GM10847 (cell line): ENCODE measurements around the gene DHRS11.

Experiments
- POLR2A ChIP-seq: IDR thresholded peaks from 2 replicates; pipeline ENCODE4 v1.6.1; 2011; ENCODE audit not compliant: insufficient read length; ENCODE audit errors: extremely low read depth

Gene DHRS11

DNA sequence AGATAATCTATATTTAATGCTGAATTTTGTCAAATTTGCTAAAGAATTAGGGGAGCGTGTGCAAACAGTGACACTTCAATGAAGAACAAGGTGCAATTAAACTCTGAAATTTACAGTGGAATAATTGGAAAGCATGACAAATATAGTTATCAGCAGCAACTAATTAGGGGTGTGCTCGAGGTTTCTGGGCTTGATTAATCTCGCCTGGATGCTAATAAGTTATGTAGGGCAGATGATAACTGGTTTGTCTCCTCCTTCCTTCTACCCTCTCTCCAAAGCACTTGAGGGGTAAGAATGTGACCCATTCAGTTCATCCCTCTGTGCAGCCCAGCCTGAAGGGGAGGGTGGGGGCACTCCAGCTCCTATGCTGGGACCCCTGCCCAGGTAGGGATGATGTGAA lies 31.6 kb downstream of the DHRS11 start:
- no peak for TF ChIP-seq POLR2A

- TF ChIP-seq POLR2A, result no peak
These were observed 33.5 kb downstream of the DHRS11 start for GRCh38 chr17:36625188-36625587.

GRCh38 chr17:36627101-36627500 lies 35.4 kb downstream of the DHRS11 start:
- no peak for TF ChIP-seq POLR2A

DNA sequence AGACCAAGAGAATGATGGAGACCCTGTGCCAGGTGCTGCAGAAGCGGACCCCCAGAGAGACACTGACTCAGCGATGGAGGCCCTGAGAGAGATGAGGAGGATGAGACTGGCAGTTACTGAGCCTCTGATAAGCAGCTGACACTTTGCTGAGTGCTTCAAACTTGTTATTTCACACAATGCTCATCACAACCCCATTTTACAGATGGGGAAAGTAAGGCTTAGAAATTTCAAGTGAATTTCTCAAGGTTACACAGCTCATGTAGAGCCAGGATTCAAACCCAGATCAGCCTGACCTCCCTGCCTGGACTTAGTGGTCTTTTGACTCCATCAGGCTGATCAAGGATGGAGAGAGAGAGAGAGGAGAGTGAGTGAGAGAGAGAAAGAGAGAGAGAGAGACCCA lies 36.9 kb downstream of the DHRS11 start:
- no peak for TF ChIP-seq POLR2A

- no peak for TF ChIP-seq POLR2A
These were observed 37.7 kb downstream of the DHRS11 start for GRCh38 chr17:36629252-36629847.

- no peak for TF ChIP-seq POLR2A
These were observed 38.4 kb downstream of the DHRS11 start for GRCh38 chr17:36629970-36630502.

DNA sequence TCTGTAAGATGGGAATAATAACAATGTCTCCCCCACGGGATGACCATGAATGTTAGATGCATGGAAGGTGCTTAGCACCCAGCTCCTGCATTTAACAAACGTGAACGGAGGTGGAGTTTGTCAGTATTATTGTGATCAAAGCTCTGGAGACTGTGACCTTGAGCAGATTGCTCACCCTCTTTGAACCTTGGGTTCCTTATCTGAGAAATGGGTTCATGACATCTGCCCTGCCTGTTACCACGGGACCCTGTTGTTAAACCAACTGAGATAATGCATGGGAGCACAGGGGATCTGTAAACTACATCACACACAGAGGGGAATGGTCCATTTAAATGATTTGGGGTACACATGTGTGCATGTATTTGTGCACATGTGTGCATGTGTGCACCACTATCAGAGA lies 39.3 kb downstream of the DHRS11 start:
- TF ChIP-seq POLR2A, result no peak

DNA sequence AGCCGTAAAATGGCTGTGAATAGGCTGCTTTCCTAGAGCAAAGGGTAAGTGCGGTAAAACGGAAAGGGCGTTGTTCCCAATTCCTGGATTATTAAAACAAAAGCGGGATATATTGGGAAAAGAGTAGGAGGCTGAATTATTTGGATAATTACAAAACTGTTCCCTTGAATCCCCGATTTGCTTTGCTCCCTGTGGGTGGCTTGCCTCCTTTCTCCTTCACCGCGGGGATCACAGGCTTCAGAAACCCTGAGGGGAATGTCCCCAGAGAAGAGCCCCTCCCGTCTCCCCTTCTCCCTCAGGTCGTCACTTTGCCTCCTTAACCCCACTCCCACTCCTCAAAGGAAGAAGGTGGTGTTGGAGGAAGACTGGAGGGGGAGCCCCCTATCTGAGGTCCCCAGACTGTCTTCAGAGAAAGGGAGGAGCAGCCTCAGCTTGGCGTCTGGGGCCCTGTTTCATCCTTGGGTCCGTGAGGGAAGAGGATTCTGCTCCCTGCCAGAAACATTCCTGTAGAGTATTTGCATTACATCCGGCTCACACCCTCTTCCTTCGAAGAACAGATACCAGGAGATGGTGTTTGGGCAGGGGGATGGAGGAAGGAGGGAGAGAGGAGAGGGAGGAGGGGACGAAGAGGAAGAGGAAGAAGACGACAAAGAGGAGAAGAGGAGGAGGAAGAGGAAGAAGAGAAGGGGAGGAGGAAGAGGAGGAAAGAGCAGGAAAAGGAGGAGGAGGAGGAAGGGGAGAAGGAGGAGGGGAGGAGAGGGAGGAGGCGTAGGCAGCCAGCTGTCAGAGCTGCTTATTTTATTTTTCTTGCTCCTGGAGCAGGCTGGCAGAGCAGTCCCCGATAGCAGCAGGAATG lies 41.5 kb downstream of the DHRS11 start:
- TF ChIP-seq POLR2A, result no peak

GRCh38 chr17:36640346-36640745 lies 48.7 kb downstream of the DHRS11 start:
- no peak for TF ChIP-seq POLR2A

DNA sequence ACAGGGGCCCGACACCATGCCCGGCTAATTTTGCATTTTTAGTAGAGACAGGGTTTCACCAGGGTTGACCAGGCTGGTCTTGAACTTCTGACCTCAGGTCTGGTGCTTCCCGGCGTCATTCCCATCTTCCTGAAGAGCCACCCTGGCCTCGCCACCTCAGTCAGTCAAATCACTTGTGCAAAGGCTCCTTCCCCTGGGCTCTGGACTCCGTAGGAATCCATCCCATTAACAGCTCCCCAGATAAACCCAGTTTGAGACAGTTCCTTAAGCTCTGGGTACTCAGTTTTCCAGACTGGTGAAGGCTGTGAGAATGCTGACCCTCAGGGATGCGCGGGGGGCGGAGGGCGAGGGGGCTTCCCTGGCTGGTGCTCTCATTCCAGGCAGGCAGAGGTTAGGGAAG lies 49.2 kb downstream of the DHRS11 start:
- no peak for TF ChIP-seq POLR2A

DNA sequence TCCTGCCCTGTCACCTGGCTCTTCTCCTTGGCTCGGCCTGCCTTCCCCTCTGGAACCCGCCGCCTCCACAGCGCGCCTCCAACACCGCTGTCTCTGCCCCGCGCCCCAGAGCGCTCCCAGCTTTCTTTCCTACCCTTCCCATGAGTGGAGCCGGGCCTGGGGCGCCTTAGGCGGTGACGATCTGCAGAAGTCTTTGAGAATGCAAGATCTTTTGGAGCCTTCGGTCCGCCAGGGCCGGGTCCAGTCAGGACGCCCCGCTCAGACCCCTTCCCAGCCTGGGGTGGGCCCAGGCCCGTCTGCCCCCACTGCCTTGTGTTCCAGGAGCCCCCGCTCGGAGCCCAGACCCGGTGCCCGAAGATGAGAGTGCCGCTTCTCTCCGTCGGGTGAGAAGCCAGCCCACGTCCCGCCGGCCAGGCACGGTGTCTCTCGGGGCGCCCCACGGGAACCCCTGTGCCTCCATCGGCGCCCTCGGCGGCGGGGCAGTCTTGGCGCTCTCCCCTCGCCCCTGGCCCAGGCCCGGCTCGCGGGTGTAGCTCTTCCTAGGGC lies 49.7 kb downstream of the DHRS11 start:
- TF ChIP-seq POLR2A, result no peak

DNA sequence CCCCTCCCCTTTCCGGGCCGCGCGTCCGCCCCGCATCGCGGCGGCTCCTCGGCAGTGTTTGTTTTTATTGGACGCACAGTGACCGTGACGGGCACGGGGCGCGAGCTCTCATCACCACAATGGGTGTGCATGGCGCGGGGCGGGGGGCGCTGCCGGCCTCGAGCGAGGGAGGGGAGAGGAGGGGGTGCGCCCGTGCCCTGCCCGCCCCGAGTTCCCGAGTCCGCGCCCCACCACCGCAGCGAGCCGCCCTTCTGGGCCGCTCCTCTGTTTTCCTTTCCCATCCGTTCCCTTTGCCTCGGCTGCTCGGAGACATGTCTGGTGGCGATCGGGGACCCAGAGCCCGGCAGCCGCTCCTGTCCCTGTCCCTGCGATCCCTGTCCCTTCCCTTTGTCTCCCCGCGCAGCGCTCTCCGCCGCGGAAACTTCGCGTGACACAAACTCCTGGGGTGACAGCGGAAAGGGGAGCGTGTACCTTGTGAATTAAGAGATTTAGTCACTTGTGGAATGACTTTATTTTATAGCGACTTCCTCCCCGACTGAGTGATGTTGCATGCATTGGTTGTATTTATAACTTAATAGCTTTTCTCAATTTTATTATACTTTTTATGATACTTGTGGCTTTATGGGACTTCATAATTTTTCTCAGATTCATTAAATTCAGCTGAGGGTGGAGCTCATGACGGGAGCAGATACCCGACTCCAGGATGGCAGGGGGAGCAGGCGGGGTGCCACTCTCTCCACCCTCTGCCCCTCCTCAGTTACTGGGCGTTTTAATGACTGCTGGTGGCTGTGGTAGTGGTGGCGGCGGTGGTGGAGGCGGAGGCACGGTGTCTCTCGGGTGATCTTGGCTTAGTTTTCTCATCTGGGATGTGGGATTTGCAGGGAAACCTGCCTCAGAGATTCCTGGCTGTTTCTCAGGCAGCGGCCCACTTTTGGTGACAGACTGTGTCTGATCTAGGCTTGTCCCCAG lies 50.5 kb downstream of the DHRS11 start:
- TF ChIP-seq POLR2A, result no peak

GRCh38 chr17:36643086-36643685 lies 51.5 kb downstream of the DHRS11 start:
- no peak for TF ChIP-seq POLR2A

- no peak for TF ChIP-seq POLR2A
These were observed 53.7 kb downstream of the DHRS11 start for GRCh38 chr17:36645422-36645821.

- no peak for TF ChIP-seq POLR2A
These were observed 56.0 kb downstream of the DHRS11 start for GRCh38 chr17:36647636-36648035.
